ENCODE measurements around the gene SMPD3. TPM values are rescaled to one million over a fixed set of nuclear protein-coding genes. Genes with fewer than 3 reads are reported as not detected.

The SMPD3 gene
- total and polyA plus RNA-seq, 12 donors: 0.03 to 1.2 (median 0.22) TPM; not detected in 1

GRCh38 chr16:68369168-68369567 lies 79.1 kb downstream of the SMPD3 start:
- Histone ChIP-seq H3K4me3 (no peak overlapping the region), H3K27ac (no peak overlapping the region), H3K4me1 (peaks cover 0 to 32% (median 0%) of the 10 kb centered on the region in 9 donors), H3K9me3 (no peaks in the 10 kb centered on the region), H3K36me3 (no peaks in the 10 kb centered on the region), H3K27me3 (peaks cover 0 to 23% (median 14%) of the 10 kb centered on the region in 7 donors)
- 80 to 82% methylated on average over 4 of the region's 4 CpGs for WGBS, 2 donors
- TF ChIP-seq CTCF (IDR thresholded peaks at IDR 0.05): no peak
- no peak for ATAC-seq
- intact Hi-C loops (cut with DNase I): loop anchor here in 1 of 10 donors (10.0 kb wide), 1 partner anchor 136 kb away; no protein-coding TSS in a partner anchor
- DNase-seq: no peak

DNA sequence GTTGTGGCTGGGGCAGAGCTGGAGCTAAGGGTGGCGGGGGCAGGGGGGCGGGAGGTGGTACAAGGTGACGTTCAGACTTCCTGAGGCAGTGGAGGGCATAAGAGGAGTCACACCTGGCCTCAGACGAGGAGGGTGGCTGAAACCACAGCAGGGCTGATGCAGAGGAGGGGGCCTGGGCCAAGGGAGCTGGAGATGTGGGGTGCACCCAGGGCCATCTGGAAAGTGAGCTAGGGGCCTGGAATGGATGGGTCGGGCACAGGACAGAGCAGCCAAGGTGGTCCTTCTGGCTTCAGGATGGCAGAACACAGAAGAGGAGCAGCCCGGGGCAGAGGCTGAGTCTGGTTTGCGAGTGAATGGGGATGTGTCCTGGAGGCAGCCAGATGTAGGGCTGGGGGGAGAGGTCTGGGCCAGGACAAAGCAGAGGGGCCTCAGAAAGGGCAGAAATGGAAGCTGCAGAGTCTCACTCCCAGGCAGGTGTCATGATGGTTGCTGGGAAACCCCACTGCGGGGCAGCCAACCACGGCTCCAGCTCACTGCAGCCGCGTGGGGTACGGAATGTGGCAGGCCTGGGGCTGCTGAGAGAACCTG lies 79.9 kb downstream of the SMPD3 start:
- no peak for DNase-seq
- intact Hi-C loops (cut with DNase I): loop anchor here in 1 of 10 donors (10.0 kb wide), 1 partner anchor 136 kb away; no protein-coding TSS in a partner anchor
- TF ChIP-seq CTCF (IDR thresholded peaks at IDR 0.05): no peak

GRCh38 chr16:68367891-68368290 lies 80.4 kb downstream of the SMPD3 start:
- Histone ChIP-seq H3K36me3 (no peaks in the 10 kb centered on the region), H3K9me3 (no peaks in the 10 kb centered on the region), H3K27ac (no peak overlapping the region), H3K4me3 (no peak overlapping the region), H3K27me3 (peaks cover 0 to 29% (median 14%) of the 10 kb centered on the region in 7 donors), H3K4me1 (peaks cover 0 to 35% (median 0%) of the 10 kb centered on the region in 9 donors)
- WGBS, 2 donors: 84 to 85% methylated on average over 14 of the region's 14 CpGs
- intact Hi-C loops (cut with DNase I): loop anchor here in 1 of 10 donors (10.0 kb wide), 1 partner anchor 137 kb away; no protein-coding TSS in a partner anchor
- DNase-seq (no peak), ATAC-seq (no peak)
- TF ChIP-seq CTCF (IDR thresholded peaks at IDR 0.05): no peak

More for the DNA sequence above, 79.9 kb downstream of the SMPD3 start:
- ATAC-seq: no peak
- H3K36me3 ChIP-seq: no peaks in the 10 kb centered on the region
- H3K4me1 ChIP-seq: peaks cover 0 to 35% (median 0%) of the 10 kb centered on the region in 9 donors
- WGBS, 2 donors: 81 to 83% methylated on average over 12 of the region's 12 CpGs
- H3K9me3 ChIP-seq: no peaks in the 10 kb centered on the region
- H3K4me3 ChIP-seq: no peak overlapping the region
- peaks cover 0 to 29% (median 14%) of the 10 kb centered on the region in 7 donors for H3K27me3 ChIP-seq
- no peak overlapping the region for H3K27ac ChIP-seq

GRCh38 chr16:68367440-68367839 lies 80.9 kb downstream of the SMPD3 start:
- Histone ChIP-seq H3K4me1 (peaks cover 0 to 35% (median 0%) of the 10 kb centered on the region in 9 donors), H3K9me3 (no peaks in the 10 kb centered on the region), H3K27me3 (peaks cover 0 to 29% (median 14%) of the 10 kb centered on the region in 7 donors), H3K4me3 (no peak overlapping the region), H3K27ac (no peak overlapping the region), H3K36me3 (no peaks in the 10 kb centered on the region)
- TF ChIP-seq CTCF (IDR thresholded peaks at IDR 0.05): no peak
- DNase-seq (no peak), ATAC-seq (no peak)
- 81 to 83% methylated on average over 20 of the region's 20 CpGs for WGBS, 2 donors
- intact Hi-C loops (cut with DNase I): loop anchor here in 1 of 10 donors (10.0 kb wide), 1 partner anchor 137 kb away; no protein-coding TSS in a partner anchor
